OCI-LY3 (cell line): Measurements from ENCODE around the gene KLHL2.
A peak's percentile ranks its signal among the peaks of the same experiment; 100 is the strongest.

Source experiments
- H2AFZ ChIP-seq: fragments of 200-600, 300-600 bp; shearing (Covaris generic); 2 replicates; pipeline ENCODE4 v1.6.0; 2014; ENCODE audit warnings: antibody characterized with exemption, low read depth, low read length
- H3K27ac ChIP-seq: fragments of 200-600, 300-600 bp; sonication (generic); 2 replicates; pipeline ENCODE4 v1.5.1; 2014; ENCODE audit warnings: mild to moderate bottlenecking, low read length, moderate library complexity, mixed read lengths
- H3K27me3 ChIP-seq: fragments of 200-600, 300-600 bp; sonication (generic); 2 replicates; pipeline ENCODE4 v1.6.1; 2014; ENCODE audit warnings: low read depth, low read length, mixed read lengths
- H3K36me3 ChIP-seq: fragments of 200-600, 300-600 bp; sonication (generic); replicated peaks from 2 replicates; pipeline ENCODE3; 2014; ENCODE audit warnings: low read depth, low read length, mixed read lengths
- H3K4me1 ChIP-seq: fragments of 300-600, 200-600 bp; sonication (generic); 2 replicates; pipeline ENCODE4 v1.6.1; 2014; ENCODE audit warnings: low read length, mixed read lengths
- H3K4me2 ChIP-seq: fragments of 200-600, 300-600 bp; sonication (generic); 2 replicates; pipeline ENCODE4 v1.6.1; 2014; ENCODE audit warnings: low read length, mixed read lengths
- H3K4me3 ChIP-seq: fragments of 300-600, 200-600 bp; sonication (generic); 2 replicates; pipeline ENCODE4 v1.5.1; 2014; ENCODE audit warnings: antibody characterized with exemption, mild to moderate bottlenecking, low read length, moderate library complexity
- H3K79me2 ChIP-seq: fragments of 300-600, 200-600 bp; shearing (Covaris generic); 2 replicates; pipeline ENCODE4 v1.6.1; 2014; ENCODE audit warnings: mild to moderate bottlenecking, low read length, mixed read lengths
- H3K9ac ChIP-seq: fragments of 300-600, 200-600 bp; shearing (Covaris generic); 2 replicates; pipeline ENCODE4 v1.6.0; 2014; ENCODE audit warnings: mild to moderate bottlenecking, low read length, moderate library complexity
- H3K9me3 ChIP-seq: fragments of 200-600, 300-600 bp; shearing (Covaris generic); 2 replicates; pipeline ENCODE4 v1.6.1; 2014; ENCODE audit warnings: low read length, mixed read lengths; ENCODE audit not compliant: insufficient read depth
- H4K20me1 ChIP-seq: fragments of 200-600, 300-600 bp; sonication (generic); 2 replicates; pipeline ENCODE4 v1.6.1; 2016; ENCODE audit warnings: low read length, mixed read lengths; ENCODE audit not compliant: insufficient read depth
- EZH2phosphoT487 ChIP-seq: fragments of 200-600 bp; shearing (Covaris generic); IDR thresholded peaks from 2 replicates; pipeline ENCODE4 v1.6.1; 2018; ENCODE audit warnings: antibody characterized with exemption, mixed run types, low read depth
- TF ChIP-seq, protein P1 (sequence below): fragments of 200-600, 300-600 bp; sonication (generic); IDR thresholded peaks from 2 replicates; pipeline ENCODE4 v1.5.1; 2014; ENCODE audit warnings: antibody characterized with exemption, low read length, low read depth

The KLHL2 gene

DNA sequence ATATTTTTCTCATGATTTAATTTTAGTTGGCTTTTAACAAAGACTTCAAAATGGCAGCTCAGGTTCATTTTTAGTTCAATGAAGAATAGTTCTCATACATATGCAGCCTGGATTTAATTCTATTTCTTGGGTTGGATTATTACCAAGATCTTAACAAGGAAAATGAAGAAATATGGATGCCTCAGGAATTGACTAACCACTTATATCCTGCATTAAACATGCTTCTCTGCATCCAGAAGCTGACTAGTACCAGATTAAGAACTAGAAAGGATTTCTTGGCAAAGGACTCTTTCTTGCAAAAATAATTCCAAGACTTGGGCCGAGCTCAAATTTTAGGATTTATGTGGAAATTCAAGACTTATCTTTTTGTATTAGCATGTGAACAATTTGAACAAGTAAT is 5.6 kb upstream of the KLHL2 start:
- no peaks in the 10 kb centered on the region for H4K20me1 ChIP-seq
- no peak overlapping the region for H3K9ac ChIP-seq
- H3K79me2 ChIP-seq: no peaks in the 10 kb centered on the region
- H3K4me1 ChIP-seq: peaks cover 11% of the 10 kb centered on the region
- no peak overlapping the region for H3K27ac ChIP-seq
- H3K27me3 ChIP-seq: no peaks in the 10 kb centered on the region
- H2AFZ ChIP-seq: no peak overlapping the region
- TF ChIP-seq, protein P1, sequence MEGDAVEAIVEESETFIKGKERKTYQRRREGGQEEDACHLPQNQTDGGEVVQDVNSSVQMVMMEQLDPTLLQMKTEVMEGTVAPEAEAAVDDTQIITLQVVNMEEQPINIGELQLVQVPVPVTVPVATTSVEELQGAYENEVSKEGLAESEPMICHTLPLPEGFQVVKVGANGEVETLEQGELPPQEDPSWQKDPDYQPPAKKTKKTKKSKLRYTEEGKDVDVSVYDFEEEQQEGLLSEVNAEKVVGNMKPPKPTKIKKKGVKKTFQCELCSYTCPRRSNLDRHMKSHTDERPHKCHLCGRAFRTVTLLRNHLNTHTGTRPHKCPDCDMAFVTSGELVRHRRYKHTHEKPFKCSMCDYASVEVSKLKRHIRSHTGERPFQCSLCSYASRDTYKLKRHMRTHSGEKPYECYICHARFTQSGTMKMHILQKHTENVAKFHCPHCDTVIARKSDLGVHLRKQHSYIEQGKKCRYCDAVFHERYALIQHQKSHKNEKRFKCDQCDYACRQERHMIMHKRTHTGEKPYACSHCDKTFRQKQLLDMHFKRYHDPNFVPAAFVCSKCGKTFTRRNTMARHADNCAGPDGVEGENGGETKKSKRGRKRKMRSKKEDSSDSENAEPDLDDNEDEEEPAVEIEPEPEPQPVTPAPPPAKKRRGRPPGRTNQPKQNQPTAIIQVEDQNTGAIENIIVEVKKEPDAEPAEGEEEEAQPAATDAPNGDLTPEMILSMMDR: no peak
- TF ChIP-seq EZH2phosphoT487: no peak
- H3K36me3 ChIP-seq: no peaks in the 10 kb centered on the region
- no peak overlapping the region for H3K4me3 ChIP-seq
- no peak overlapping the region for H3K4me2 ChIP-seq
- H3K9me3 ChIP-seq: no peaks in the 10 kb centered on the region

DNA sequence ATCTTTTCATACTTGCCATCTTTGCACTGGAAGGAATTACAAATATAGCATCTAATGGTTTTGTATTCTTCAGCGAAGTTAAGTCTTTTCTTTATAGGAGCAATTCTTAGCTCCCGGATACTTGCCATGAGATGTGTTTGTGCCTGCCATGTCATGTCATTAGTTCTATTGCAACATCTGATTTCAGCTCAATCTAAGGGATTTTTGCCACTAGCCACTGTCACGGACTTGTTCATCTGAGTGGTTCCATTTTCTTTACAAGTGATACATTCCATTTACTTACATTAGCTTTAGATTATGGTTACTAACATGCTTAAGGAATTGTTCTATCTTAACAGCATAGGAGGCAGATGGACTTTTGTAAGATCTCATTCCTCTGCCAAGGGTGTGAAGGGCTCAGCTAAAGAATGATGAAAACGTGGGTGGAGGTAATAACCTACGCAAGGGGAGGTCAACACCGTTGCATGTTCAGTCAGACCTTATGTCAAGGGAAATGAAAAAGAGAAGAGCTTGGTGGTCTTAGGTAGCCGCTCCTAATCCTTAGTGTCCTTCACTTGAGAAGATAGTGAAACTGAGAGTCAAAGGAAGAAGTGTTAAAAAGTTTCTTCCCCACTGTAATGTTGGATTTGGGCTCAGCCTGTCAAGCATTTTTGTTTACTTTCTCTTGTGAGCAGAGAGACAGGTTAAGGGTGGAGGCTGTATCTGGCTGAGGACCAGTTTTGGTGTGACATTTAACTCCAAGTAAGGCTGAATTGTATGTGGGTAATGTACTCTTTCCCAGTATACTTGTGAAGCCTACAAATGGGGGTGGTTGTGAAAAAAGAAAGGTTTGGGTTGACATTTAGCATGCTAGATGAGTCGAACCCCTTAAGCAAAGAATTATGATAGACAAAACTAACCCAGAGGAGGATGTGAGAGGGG is 3.6 kb upstream of the KLHL2 start:
- Histone ChIP-seq H3K79me2 (peaks cover 14% of the 10 kb centered on the region), H3K4me3 (no peak overlapping the region), H4K20me1 (peaks cover 2% of the 10 kb centered on the region; the same call in 1 of the 2 replicates), H3K4me2 (no peak overlapping the region), H3K27me3 (no peaks in the 10 kb centered on the region), H3K4me1 (peaks cover 17% of the 10 kb centered on the region), H3K36me3 (no peaks in the 10 kb centered on the region), H3K9me3 (no peaks in the 10 kb centered on the region), H3K27ac (no peak overlapping the region), H2AFZ (no peak overlapping the region), H3K9ac (no peak overlapping the region)
- TF ChIP-seq, protein P1: no peak
- no peak for TF ChIP-seq EZH2phosphoT487

DNA sequence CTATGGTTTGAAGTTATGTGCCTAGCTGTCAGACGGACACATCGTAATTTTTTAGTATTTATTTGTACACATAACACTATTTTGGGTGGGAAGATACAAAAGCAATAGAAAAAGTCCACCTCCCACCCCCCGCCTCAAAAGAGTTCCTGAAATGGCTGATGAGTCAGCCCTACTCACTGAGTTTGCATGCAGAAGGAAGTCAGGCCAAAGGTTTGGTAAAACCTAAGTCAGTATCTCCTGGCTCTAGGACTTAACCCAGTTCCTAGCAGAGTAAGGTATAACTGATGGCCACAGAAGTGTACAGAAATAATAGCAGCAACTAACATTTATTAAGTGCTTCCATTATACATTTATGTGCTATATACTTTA is 2.9 kb upstream of the KLHL2 start:
- TF ChIP-seq, protein P1: no peak
- TF ChIP-seq EZH2phosphoT487: no peak
- peaks cover 21% of the 10 kb centered on the region for H3K4me1 ChIP-seq
- peaks cover 19% of the 10 kb centered on the region for H3K79me2 ChIP-seq
- no peak overlapping the region for H2AFZ ChIP-seq
- H3K9me3 ChIP-seq: no peaks in the 10 kb centered on the region
- no peak overlapping the region for H3K27ac ChIP-seq
- no peak overlapping the region for H3K9ac ChIP-seq
- H3K4me2 ChIP-seq: no peak overlapping the region
- H4K20me1 ChIP-seq: peaks cover 7% of the 10 kb centered on the region; the same call in 1 of the 2 replicates
- H3K4me3 ChIP-seq: no peak overlapping the region
- no peaks in the 10 kb centered on the region for H3K36me3 ChIP-seq
- no peaks in the 10 kb centered on the region for H3K27me3 ChIP-seq

DNA sequence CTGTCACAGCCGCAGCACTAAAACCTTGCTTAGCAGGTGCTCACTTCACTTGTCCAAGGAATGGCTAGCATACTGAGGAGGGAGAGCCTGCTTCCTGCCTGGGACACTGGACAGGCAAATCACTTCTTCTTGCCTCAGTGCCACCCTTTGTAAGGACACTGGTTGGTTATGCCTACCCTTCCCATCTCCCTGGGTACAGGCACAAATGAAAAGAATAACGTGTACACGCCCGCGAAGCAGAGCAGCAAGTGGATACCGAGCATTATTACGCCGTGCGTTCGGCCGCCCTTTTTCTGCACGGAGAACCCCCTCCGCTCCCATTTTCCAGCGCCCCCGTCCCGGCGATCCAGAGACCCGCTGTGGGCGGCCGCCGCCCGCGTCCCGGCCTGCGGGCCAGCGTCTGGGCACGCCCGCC is 338 bp upstream of the KLHL2 start:
- Histone ChIP-seq H2AFZ (peak overlapping the region; percentile 99), H3K4me2 (peak overlapping the region; percentile 99), H3K9ac (peak overlapping the region; percentile 72), H3K9me3 (no peaks in the 10 kb centered on the region), H3K4me1 (peaks cover 21% of the 10 kb centered on the region), H3K27ac (no peak overlapping the region), H3K4me3 (peak overlapping the region; percentile 90), H3K79me2 (peaks cover 42% of the 10 kb centered on the region), H3K36me3 (no peaks in the 10 kb centered on the region), H3K27me3 (no peaks in the 10 kb centered on the region), H4K20me1 (peaks cover 13% of the 10 kb centered on the region)
- TF ChIP-seq, protein P1: no peak
- TF ChIP-seq EZH2phosphoT487: no peak
